CD4-positive, alpha-beta T cell treated with Interleukin-15 for 4 hours (primary cell): Measurements from ENCODE around the gene ACSF3.

Experiments
- DNase-seq: peaks from one replicate; pipeline ENCODE4 v3.0.0-alpha.2; 2020; ENCODE audit warnings: low spot score

ACSF3 gene

DNA sequence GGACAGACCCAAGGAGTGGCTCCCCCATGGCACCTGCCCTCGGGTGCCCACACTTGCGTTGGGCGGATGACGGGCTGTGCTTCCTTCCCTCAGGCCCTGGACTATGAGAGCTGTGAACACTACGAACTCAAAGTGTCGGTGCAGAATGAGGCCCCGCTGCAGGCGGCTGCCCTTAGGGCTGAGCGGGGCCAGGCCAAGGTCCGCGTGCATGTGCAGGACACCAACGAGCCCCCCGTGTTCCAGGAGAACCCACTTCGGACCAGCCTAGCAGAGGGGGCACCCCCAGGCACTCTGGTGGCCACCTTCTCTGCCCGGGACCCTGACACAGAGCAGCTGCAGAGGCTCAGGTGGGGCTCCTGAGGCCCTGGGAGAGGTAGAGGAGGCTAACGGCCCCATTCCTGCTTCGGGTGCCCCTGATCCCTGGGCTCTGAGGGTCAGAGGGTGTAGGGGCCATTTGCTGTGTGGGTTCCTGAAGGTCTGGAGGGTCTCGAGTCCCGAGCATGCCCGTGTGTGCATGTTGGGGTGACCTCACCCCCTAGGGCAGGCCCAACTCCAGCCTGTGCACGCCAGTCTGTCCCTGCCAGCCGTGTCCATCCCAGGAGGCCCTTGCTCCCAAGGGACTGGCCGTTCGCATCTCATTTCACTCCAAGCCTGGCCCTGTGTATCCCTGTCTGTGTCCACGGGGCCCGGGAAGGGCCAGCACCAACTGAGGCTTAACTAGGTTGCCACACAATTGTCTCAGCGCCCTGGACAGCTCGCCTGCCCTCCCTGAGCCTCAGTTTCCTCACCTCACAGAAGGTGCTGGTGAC is 96.7 kb downstream of the ACSF3 start:
- DNase-seq = no peak

DNA sequence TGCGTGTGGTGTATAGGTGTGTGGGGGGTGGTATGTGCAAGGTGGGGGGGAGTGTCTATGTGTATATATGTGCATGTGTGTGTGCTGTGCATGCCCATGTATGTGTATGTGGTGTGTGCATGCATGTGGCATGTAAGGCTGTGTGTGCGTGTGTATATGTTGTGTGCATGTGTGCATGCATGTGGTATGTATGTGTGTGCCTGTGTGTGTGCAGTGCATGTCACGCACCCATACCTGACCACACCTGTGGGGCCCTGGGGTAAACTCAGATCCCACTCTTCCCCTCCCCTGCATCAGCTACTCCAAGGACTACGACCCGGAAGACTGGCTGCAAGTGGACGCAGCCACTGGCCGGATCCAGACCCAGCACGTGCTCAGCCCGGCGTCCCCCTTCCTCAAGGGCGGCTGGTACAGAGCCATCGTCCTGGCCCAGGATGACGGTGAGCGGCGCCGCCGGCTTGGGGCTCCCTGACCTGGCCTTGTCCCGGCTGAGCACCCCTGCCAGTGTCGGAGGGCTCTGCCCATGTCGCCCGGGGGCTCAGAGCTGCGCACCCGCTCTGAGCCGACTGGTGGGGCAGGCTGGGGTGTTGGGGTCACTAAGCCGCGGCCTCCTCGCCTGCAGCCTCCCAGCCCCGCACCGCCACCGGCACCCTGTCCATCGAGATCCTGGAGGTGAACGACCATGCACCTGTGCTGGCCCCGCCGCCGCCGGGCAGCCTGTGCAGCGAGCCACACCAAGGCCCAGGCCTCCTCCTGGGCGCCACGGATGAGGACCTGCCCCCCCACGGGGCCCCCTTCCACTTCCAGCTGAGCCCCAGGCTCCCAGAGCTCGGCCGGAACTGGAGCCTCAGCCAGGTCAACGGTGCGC is 97.6 kb downstream of the ACSF3 start:
- no peak for DNase-seq

GRCh38 chr16:89191901-89192185 is 98.2 kb downstream of the ACSF3 start:
- DNase-seq = no peak

DNA sequence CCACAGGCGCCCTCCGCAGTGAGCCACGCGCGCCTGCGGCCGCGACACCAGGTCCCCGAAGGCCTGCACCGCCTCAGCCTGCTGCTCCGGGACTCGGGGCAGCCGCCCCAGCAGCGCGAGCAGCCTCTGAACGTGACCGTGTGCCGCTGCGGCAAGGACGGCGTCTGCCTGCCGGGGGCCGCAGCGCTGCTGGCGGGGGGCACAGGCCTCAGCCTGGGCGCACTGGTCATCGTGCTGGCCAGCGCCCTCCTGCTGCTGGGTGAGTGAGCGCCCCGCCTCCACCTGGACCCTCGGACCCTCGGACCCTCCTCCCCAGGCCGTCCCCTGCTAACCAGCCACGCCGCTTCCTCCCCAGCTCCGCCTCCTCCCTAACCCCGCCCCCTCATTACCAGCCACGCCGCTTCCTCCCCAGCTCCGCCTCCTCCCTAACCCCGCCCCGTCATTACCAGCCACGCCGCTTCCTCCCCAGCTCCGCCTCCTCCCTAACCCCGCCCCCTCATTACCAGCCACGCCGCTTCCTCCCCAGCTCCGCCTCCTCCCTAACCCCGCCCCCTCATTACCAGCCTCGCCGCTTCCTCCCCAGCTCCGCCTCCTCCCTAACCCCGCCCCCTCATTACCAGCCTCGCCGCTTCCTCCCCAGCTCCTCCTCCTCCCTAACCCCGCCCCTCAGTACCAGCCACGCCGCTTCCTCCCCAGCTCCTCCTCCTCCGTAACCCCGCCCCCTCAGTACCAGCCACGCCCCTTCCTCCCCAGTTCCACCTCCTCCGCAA is 98.7 kb downstream of the ACSF3 start:
- DNase-seq = peak; percentile 75

- peak; percentile 34 for DNase-seq
Measured at GRCh38 chr16:89192956-89193575, 99.4 kb downstream of the ACSF3 start.

- DNase-seq = no peak
Measured at GRCh38 chr16:89193576-89194293, 100.1 kb downstream of the ACSF3 start.

GRCh38 chr16:89194340-89195311 is 101.0 kb downstream of the ACSF3 start:
- no peak for DNase-seq

- no peak for DNase-seq
Measured at GRCh38 chr16:89195521-89196171, 102.0 kb downstream of the ACSF3 start.

DNA sequence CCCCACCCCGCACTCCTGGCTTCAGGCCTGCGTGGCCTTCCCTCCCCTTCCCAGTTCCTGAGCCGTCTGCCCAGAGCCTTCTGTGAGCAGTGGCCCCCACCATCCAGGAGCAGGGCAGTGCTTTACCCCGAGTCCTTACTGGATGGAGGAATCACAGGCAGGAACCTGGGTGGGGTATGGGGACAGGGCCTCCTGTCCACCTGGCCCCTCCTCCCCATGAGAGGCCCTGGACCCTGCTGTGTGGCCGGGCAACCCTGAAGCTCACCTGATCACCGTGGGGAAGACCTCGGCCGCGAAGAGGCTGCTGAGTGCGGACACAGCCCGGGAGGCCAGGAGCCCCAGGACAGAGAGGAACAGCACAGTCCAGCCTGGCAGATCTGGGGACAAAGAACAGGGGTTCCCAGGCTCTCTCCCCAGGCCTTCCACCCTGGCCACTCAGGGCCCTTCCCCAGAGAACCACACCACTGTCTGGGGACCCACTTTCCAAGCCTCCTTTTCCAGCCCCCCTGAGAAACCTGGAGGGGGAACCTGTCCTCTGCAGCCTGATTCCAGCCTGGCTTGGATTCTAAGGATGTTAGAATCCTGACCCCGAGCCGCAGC is 103.5 kb downstream of the ACSF3 start:
- DNase-seq = no peak

GRCh38 chr16:89197633-89198416 is 104.2 kb downstream of the ACSF3 start:
- DNase-seq = no peak

DNA sequence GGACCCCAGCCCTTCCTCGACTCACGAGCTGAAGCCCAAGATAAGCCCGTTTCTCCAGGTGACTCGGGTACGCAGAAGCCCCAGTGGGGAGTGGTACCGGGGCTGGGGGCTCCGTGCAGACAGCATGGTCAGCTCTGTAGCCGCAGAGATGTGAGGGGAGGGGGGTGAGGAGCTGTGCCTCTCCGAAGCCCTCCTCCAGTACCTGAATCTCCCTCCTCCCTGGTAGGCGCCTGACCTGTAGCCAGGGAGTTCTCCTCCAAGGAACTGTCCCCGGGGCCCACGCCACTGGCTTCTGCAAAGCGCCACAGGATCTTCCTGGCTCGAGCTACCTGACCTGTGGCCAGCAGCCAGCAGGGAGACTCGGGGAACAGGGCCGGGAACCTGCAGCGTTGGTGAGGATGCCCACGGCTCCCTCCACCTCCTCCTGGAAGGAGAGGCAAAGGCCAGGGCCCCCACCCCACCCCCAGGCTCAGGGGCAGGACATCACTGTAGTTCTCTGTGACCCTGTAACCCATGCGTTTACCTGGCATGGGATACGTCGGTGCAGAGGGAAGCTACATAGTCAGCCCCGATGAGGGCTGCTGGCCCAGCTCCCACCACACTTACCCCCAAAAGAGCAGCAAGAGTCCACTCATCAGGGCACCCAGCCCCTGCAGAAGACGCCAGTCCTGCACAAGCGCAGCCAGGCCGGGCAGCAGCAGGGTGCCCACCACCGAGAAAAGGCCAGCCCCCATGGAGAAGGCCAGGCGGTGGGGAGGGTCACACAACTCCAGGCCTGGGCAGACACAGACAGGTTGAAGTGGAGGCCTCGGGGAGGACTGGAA is 105.0 kb downstream of the ACSF3 start:
- DNase-seq = no peak

- no peak for DNase-seq
Measured at GRCh38 chr16:89199241-89200123, 105.8 kb downstream of the ACSF3 start.

DNA sequence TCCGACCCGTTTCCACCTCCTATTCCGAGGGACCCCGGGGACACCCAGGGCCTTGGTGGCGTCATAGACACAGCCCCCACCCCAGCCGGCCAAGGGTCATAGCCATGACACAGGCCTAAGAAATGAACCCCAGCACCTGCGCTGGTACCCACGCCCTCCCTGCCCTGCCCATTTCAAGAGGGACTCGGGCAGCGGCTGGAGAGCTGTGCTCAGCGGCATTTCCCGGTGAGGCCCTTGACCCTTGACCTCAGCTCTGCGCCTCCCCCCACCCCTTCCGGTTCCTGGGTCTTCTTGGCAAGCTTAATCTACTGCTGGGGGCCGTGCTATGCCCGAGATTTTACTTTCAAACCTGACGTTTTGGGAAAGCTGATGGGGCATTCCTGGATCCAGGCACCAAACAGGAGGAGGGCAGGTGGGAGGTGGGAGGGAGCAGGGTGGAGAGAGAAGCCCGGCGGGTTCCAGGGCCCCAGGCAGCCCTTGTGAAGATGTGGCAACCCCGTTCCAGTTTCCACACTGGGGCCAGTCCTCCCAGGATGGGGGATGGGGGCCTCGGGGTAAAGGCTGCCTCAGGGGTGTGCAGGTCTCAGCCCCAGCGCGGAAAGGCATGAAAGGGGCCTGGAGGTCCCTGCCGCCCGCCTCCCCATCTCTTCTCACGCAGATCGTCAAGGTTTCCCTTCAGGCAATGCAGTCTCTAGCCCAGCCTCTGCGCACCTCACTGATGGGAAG is 106.6 kb downstream of the ACSF3 start, which contains the start of gene SLC22A31:
Gene SLC22A31, minus strand, starts transcription at position 414 of the 726 bp plus-strand sequence. Its CDS starts 36 bp downstream, at position 378.
- no peak for DNase-seq

DNA sequence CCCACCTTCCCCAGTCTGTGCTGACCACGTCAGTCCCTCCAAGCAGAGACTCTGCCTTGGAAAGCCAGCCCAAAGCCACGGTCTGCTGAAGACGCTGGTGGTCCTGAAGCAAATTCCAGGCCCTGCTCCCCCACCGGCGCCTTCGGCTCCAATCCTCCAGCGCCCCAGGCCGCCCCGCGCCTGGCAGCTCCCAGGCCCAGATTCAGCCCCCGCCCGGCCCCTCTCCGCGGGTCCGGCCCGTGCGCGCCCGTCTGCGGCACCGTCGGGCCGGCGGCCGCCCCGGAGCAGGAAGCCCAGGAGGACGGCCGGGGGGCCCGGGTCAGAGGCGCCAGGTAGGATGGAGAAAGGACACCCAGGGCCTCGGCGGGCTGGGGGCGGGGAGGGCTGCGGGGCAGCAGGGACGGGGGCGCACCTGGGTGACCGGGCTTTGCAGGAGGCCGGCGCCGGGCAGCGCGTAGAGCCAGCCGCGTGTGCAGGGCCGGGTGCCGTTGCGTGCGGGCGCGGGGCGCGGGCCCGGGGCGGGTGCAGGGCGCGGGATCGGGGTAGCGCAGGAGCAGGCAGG is 107.3 kb downstream of the ACSF3 start:
- DNase-seq = no peak
